ENCODE results near the gene ALOX5AP. TPM values are rescaled to one million over a fixed set of nuclear protein-coding genes. Genes with fewer than 3 reads are reported as not detected.

ALOX5AP gene
- total RNA-seq, 3 donors from 2014 or later (not counting 1 experiment from before 2014, with no cell fraction given): 83.9 to 150 (median 114) TPM

DNA sequence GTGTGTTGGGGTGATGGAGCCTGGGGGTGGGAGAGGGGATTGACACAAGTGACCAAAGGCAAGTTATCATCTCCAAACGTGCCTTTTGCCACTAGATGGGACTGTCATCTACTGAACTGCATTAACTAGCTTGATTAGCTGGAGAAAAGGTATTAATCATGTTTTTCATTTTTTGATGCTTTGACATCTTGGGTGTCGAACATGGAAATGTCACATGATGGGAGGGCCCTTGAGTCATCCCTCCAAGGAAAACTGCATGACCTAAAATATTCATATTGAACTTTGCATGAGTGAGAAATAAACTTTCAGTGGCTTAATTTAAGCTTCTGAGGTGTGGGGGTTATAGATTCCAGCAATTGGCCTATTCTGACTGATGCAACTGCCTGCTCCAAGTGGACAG, 73.3 kb downstream of the ALOX5AP start:
- DNase-seq (no peak), ATAC-seq (no peak)
- WGBS (ENCODE audit: insufficient coverage): 73% methylated on average over 2 of the region's 2 CpGs
- TF ChIP-seq, protein P1, sequence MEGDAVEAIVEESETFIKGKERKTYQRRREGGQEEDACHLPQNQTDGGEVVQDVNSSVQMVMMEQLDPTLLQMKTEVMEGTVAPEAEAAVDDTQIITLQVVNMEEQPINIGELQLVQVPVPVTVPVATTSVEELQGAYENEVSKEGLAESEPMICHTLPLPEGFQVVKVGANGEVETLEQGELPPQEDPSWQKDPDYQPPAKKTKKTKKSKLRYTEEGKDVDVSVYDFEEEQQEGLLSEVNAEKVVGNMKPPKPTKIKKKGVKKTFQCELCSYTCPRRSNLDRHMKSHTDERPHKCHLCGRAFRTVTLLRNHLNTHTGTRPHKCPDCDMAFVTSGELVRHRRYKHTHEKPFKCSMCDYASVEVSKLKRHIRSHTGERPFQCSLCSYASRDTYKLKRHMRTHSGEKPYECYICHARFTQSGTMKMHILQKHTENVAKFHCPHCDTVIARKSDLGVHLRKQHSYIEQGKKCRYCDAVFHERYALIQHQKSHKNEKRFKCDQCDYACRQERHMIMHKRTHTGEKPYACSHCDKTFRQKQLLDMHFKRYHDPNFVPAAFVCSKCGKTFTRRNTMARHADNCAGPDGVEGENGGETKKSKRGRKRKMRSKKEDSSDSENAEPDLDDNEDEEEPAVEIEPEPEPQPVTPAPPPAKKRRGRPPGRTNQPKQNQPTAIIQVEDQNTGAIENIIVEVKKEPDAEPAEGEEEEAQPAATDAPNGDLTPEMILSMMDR (IDR thresholded peaks at IDR 0.05): no peak
- no peak overlapping the region for H3K27ac Mint-ChIP-seq
- no peak overlapping the region for H3K27ac ChIP-seq (ENCODE audit: low read length)
- no peaks in the 10 kb centered on the region for H3K9me3 ChIP-seq (ENCODE audit: control insufficient read depth, insufficient read depth, low read length)
- peaks cover 1% of the 10 kb centered on the region in 2 donors for H3K4me1 Mint-ChIP-seq
- peaks cover 0 to 2% of the 10 kb centered on the region in 2 donors for H3K9me3 Mint-ChIP-seq
- H3K36me3 Mint-ChIP-seq: no peaks in the 10 kb centered on the region
- intact Hi-C loops (cut with micrococcal nuclease): no loop called here
- no peak overlapping the region for H3K4me3 ChIP-seq (ENCODE audit: low read length)
- no peaks in the 10 kb centered on the region for H3K27me3 Mint-ChIP-seq (ENCODE audit: low read depth in 2 of 2)
- H3K4me3 Mint-ChIP-seq: no peak overlapping the region
- H3K27me3 ChIP-seq (ENCODE audit: control insufficient read depth, insufficient read depth, low read length): no peaks in the 10 kb centered on the region
- H3K36me3 ChIP-seq (ENCODE audit: control insufficient read depth, insufficient read depth, low read length): no peaks in the 10 kb centered on the region
- H3K4me1 ChIP-seq (ENCODE audit: control insufficient read depth, insufficient read depth, low read length): no peaks in the 10 kb centered on the region

DNA sequence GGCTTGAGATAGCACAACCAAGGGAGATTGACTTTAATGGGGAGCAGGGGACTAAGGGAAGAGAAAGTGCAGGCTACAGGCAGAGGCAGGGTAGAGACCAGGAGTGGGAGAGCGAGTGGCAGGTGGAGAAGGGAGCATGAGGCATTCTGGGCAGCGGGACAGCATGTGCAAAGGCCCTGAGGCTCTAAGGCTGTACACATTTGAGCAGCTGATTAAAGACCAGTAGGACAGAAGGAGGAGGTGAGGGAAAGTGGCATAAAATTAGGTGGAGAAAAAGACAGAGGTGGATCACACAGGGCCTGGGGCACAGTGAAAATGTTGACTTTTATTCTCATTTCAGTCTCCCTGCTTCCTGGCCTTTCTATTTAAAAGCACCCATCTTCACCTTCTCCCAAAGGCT, 74.4 kb downstream of the ALOX5AP start:
- Mint-ChIP-seq H3K27ac (no peak overlapping the region), H3K4me1 (no peaks in the 10 kb centered on the region), H3K4me3 (no peak overlapping the region), H3K36me3 (no peaks in the 10 kb centered on the region), H3K27me3 (ENCODE audit: low read depth in 2 of 2) (no peaks in the 10 kb centered on the region), H3K9me3 (peaks cover 0 to 2% of the 10 kb centered on the region in 2 donors)
- TF ChIP-seq, protein P1 (IDR thresholded peaks at IDR 0.05): no peak
- no peaks in the 10 kb centered on the region for H3K9me3 ChIP-seq (ENCODE audit: control insufficient read depth, insufficient read depth, low read length)
- no peak overlapping the region for H3K4me3 ChIP-seq (ENCODE audit: low read length)
- H3K27ac ChIP-seq (ENCODE audit: low read length): no peak overlapping the region
- H3K36me3 ChIP-seq (ENCODE audit: control insufficient read depth, insufficient read depth, low read length): no peaks in the 10 kb centered on the region
- no peak for ATAC-seq
- H3K4me1 ChIP-seq (ENCODE audit: control insufficient read depth, insufficient read depth, low read length): no peaks in the 10 kb centered on the region
- H3K27me3 ChIP-seq (ENCODE audit: control insufficient read depth, insufficient read depth, low read length): no peaks in the 10 kb centered on the region
- 93% methylated on average over 2 of the region's 2 CpGs for WGBS (ENCODE audit: insufficient coverage)
- DNase-seq: no peak
- intact Hi-C loops (cut with micrococcal nuclease): no loop called here

DNA sequence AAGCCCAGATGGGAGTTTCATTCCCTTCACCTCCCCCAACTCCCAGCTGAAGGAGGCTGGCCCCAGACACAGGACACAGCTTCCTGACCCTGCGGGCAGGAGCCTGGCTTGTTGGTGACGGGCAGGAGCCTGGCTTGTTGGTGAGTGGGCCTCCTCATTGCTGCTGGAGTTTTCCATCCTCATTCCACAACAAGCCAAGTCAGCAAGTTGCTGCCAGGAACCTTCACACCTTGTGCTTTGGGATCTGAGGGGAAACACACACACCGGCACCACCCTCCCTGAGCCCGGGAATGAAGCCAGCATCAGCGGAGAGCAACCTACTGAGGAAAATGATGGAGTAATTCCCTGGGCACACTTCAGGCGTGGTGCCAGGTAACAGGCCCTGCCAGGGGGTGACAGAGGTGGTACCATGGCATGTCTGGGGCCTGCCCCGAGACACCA, 74.9 kb downstream of the ALOX5AP start:
- ATAC-seq: no peak
- Histone ChIP-seq H3K4me1 (ENCODE audit: control insufficient read depth, insufficient read depth, low read length) (no peaks in the 10 kb centered on the region), H3K4me3 (ENCODE audit: low read length) (no peak overlapping the region), H3K9me3 (ENCODE audit: control insufficient read depth, insufficient read depth, low read length) (no peaks in the 10 kb centered on the region), H3K36me3 (ENCODE audit: control insufficient read depth, insufficient read depth, low read length) (no peaks in the 10 kb centered on the region), H3K27me3 (ENCODE audit: control insufficient read depth, insufficient read depth, low read length) (no peaks in the 10 kb centered on the region), H3K27ac (ENCODE audit: low read length) (no peak overlapping the region)
- no peak for DNase-seq
- 91% methylated on average over 7 of the region's 7 CpGs for WGBS (ENCODE audit: insufficient coverage)
- Mint-ChIP-seq H3K9me3 (peaks cover 0 to 2% of the 10 kb centered on the region in 2 donors), H3K4me1 (no peaks in the 10 kb centered on the region), H3K36me3 (no peaks in the 10 kb centered on the region), H3K4me3 (no peak overlapping the region), H3K27me3 (ENCODE audit: low read depth in 2 of 2) (no peaks in the 10 kb centered on the region), H3K27ac (no peak overlapping the region)
- TF ChIP-seq, protein P1 (IDR thresholded peaks at IDR 0.05): no peak
- intact Hi-C loops (cut with micrococcal nuclease): no loop called here

DNA sequence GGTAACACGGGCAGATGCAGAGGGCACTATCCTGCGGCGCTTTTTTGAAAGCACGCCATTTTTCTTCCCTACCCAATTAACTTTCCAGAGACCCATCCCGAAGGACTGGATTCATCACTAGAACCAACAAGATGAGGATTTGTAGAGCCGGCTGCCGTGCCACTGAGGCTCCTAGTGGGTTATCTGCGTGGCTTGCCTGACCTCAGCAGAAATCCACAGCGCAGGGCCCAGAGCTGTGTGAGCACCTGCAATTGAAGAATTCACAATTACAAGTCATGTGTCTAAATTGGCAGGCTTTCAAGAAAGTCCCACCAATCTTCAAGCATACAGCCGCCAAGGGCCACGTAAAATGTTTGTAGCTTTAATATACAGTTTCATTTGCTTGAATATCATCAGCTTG, 75.5 kb downstream of the ALOX5AP start:
- Histone ChIP-seq H3K4me3 (ENCODE audit: low read length) (no peak overlapping the region), H3K36me3 (ENCODE audit: control insufficient read depth, insufficient read depth, low read length) (no peaks in the 10 kb centered on the region), H3K4me1 (ENCODE audit: control insufficient read depth, insufficient read depth, low read length) (no peaks in the 10 kb centered on the region), H3K27me3 (ENCODE audit: control insufficient read depth, insufficient read depth, low read length) (no peaks in the 10 kb centered on the region), H3K9me3 (ENCODE audit: control insufficient read depth, insufficient read depth, low read length) (no peaks in the 10 kb centered on the region), H3K27ac (ENCODE audit: low read length) (no peak overlapping the region)
- TF ChIP-seq, protein P1 (IDR thresholded peaks at IDR 0.05): no peak
- Mint-ChIP-seq H3K9me3 (peaks cover 0 to 2% of the 10 kb centered on the region in 2 donors), H3K4me1 (no peaks in the 10 kb centered on the region), H3K27ac (no peak overlapping the region), H3K36me3 (no peaks in the 10 kb centered on the region), H3K4me3 (no peak overlapping the region), H3K27me3 (ENCODE audit: low read depth in 2 of 2) (no peaks in the 10 kb centered on the region)
- DNase-seq: no peak
- ATAC-seq: no peak
- intact Hi-C loops (cut with micrococcal nuclease): no loop called here
- WGBS (ENCODE audit: insufficient coverage): 93% methylated on average over 11 of the region's 11 CpGs

Data from natural killer cell (primary cell).